Measurements from ENCODE around the gene P2RX6.

DNA sequence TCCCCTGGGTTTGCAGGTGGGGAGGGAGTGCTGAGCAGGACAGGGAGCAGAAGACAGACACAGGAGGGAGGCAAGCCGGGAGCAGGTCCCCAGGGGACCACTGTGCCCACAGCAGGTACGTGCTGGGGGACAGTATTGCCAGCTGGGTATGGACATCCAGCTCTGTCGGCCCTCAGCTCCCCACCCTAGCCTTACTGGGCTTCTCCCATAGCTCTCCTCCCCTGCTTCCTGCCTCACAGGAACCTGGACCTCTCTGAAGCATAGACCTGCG is 40.5 kb downstream of the P2RX6 start:
- TF ChIP-seq POLR2AphosphoS5 (IDR thresholded peaks at IDR 0.05): no peak
- TF ChIP-seq, protein P1, sequence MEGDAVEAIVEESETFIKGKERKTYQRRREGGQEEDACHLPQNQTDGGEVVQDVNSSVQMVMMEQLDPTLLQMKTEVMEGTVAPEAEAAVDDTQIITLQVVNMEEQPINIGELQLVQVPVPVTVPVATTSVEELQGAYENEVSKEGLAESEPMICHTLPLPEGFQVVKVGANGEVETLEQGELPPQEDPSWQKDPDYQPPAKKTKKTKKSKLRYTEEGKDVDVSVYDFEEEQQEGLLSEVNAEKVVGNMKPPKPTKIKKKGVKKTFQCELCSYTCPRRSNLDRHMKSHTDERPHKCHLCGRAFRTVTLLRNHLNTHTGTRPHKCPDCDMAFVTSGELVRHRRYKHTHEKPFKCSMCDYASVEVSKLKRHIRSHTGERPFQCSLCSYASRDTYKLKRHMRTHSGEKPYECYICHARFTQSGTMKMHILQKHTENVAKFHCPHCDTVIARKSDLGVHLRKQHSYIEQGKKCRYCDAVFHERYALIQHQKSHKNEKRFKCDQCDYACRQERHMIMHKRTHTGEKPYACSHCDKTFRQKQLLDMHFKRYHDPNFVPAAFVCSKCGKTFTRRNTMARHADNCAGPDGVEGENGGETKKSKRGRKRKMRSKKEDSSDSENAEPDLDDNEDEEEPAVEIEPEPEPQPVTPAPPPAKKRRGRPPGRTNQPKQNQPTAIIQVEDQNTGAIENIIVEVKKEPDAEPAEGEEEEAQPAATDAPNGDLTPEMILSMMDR (IDR thresholded peaks at IDR 0.05): no peak
